ENCODE measurements around the gene CHMP3. TPM values are rescaled to one million over a fixed set of nuclear protein-coding genes. Genes with fewer than 3 reads are reported as not detected.

The CHMP3 gene
- total RNA-seq, 1 donor from 2014 or later = 106 TPM

- no peaks in the 10 kb centered on the region for H3K36me3 ChIP-seq (ENCODE audit: control insufficient read depth, insufficient read depth, low read length)
Observed at GRCh38 chr2:86476092-86476491, 87.2 kb downstream of the CHMP3 start.

GRCh38 chr2:86471637-86472036, 91.6 kb downstream of the CHMP3 start:
- Histone ChIP-seq H3K36me3 (ENCODE audit: control insufficient read depth, insufficient read depth, low read length) (no peaks in the 10 kb centered on the region), H3K27me3 (ENCODE audit: control insufficient read depth, insufficient read depth, low read length) (no peaks in the 10 kb centered on the region), H3K4me3 (ENCODE audit: low read depth, low read length) (no peak overlapping the region)
- no peak for DNase-seq (ENCODE audit: low read depth)
- no peak for TF ChIP-seq CTCF (IDR thresholded peaks at IDR 0.05; ENCODE audit: insufficient read depth, low read length, poor library complexity, severe bottlenecking)

More at GRCh38 chr2:86476092-86476491, 87.2 kb downstream of the CHMP3 start:
- H3K27me3 ChIP-seq (ENCODE audit: control insufficient read depth, insufficient read depth, low read length) = no peaks in the 10 kb centered on the region
- H3K4me3 ChIP-seq (ENCODE audit: low read depth, low read length) = no peak overlapping the region
- DNase-seq (ENCODE audit: low read depth) = no peak
- TF ChIP-seq CTCF (IDR thresholded peaks at IDR 0.05; ENCODE audit: insufficient read depth, low read length, poor library complexity, severe bottlenecking) = no peak

- Histone ChIP-seq H3K36me3 (ENCODE audit: control insufficient read depth, insufficient read depth, low read length) (no peaks in the 10 kb centered on the region), H3K27me3 (ENCODE audit: control insufficient read depth, insufficient read depth, low read length) (no peaks in the 10 kb centered on the region), H3K4me3 (ENCODE audit: low read depth, low read length) (no peak overlapping the region)
- DNase-seq (ENCODE audit: low read depth) = no peak
- no peak for TF ChIP-seq CTCF (IDR thresholded peaks at IDR 0.05; ENCODE audit: insufficient read depth, low read length, poor library complexity, severe bottlenecking)
Observed at GRCh38 chr2:86470890-86471289, 92.4 kb downstream of the CHMP3 start.

DNA sequence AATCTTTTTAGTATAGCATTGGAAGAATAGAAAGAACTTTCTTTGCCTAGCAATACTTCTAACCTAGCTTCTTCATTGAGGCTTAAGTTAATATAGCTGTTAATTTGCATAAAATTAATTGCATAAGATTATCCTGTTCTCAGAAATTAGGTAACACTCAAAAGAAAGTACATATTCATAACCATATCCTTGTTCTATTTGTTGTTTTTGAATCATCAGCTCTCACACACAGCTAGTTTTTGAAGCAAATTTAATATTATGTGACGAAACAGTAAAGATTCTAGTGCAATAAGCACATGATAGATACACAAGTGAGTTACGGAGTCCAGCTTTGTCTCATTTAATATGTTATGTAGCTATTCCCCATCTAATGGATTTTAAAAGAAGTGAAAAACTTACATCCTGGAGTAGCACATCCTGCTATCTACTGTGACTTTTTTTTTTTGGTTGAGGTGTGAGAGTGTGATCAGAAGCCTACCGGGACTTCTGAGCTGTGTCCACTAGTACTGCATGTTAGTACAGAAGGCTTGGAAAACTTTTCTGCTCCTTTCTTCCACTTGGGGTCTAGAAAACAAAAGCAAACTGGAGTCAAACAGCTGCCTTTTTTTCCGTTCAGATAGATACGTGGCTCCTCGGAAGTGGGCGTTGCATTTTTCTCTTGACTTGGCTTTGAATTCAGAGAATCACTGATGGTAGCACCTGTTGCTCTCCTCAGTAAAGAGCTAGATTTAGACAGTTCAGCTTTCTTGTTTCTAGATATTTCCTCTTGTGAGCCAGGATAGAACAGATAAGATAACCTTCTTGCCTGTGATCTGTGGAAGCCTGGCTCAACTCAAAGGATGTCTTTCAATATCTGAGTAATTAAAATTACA, 94.8 kb downstream of the CHMP3 start:
- Histone ChIP-seq H3K36me3 (ENCODE audit: control insufficient read depth, insufficient read depth, low read length) (peaks cover under 1% of the 10 kb centered on the region), H3K4me3 (ENCODE audit: low read depth, low read length) (no peak overlapping the region), H3K27me3 (ENCODE audit: control insufficient read depth, insufficient read depth, low read length) (no peaks in the 10 kb centered on the region)
- no peak for DNase-seq (ENCODE audit: low read depth)
- TF ChIP-seq CTCF (IDR thresholded peaks at IDR 0.05; ENCODE audit: insufficient read depth, low read length, poor library complexity, severe bottlenecking) = no peak

- no peak overlapping the region for H3K4me3 ChIP-seq (ENCODE audit: low read depth, low read length)
- H3K36me3 ChIP-seq (ENCODE audit: control insufficient read depth, insufficient read depth, low read length) = peaks cover 2% of the 10 kb centered on the region
- no peak for TF ChIP-seq CTCF (IDR thresholded peaks at IDR 0.05; ENCODE audit: insufficient read depth, low read length, poor library complexity, severe bottlenecking)
- DNase-seq (ENCODE audit: low read depth) = no peak
- H3K27me3 ChIP-seq (ENCODE audit: control insufficient read depth, insufficient read depth, low read length) = no peaks in the 10 kb centered on the region
Observed at GRCh38 chr2:86466306-86466705, 96.9 kb downstream of the CHMP3 start.

GRCh38 chr2:86464652-86465051, 98.6 kb downstream of the CHMP3 start:
- TF ChIP-seq CTCF (IDR thresholded peaks at IDR 0.05; ENCODE audit: insufficient read depth, low read length, poor library complexity, severe bottlenecking) = no peak
- Histone ChIP-seq H3K4me3 (ENCODE audit: low read depth, low read length) (no peak overlapping the region), H3K36me3 (ENCODE audit: control insufficient read depth, insufficient read depth, low read length) (peaks cover 2% of the 10 kb centered on the region), H3K27me3 (ENCODE audit: control insufficient read depth, insufficient read depth, low read length) (no peaks in the 10 kb centered on the region)
- DNase-seq (ENCODE audit: low read depth) = no peak
